ENCODE results near the gene MCU. TPM values are rescaled to one million over a fixed set of nuclear protein-coding genes. Genes with fewer than 3 reads are reported as not detected.

The MCU gene
- total RNA-seq, 6 experiments from 2014 or later: 6.2 to 14.6 (median 10.4) TPM

DNA sequence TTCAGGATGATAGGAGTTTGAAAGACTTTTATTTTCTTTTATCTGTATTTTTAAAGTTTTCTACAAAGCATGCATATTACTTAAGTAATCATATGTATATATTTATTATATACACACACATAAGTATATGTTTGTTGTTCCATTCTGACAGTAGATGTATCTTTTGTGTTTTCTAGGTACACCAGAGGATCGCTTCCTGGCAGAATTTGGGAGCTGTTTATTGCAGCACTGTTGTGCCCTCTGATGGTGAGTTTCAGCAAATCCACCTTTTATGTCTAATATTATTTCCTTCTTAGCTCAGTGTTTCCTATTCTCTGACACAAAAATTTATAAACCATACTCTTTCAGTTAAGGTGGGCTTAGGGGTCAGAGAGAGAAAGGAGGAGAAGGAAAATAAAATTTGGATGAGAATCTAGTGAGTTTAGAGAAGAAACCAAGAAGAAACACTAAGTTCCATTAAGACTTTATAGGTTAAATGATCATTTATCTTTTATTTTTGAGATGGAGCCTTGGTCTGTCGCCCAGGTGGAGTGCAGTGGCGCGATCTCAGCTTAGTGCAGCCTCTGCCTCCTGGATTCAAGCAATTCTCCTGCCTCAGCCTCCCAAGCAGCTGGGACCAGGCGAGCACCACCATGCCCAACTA, 142.4 kb downstream of the MCU start:
- no peak for TF ChIP-seq POLR2A (IDR thresholded peaks at IDR 0.05)
- TF ChIP-seq, protein P1, sequence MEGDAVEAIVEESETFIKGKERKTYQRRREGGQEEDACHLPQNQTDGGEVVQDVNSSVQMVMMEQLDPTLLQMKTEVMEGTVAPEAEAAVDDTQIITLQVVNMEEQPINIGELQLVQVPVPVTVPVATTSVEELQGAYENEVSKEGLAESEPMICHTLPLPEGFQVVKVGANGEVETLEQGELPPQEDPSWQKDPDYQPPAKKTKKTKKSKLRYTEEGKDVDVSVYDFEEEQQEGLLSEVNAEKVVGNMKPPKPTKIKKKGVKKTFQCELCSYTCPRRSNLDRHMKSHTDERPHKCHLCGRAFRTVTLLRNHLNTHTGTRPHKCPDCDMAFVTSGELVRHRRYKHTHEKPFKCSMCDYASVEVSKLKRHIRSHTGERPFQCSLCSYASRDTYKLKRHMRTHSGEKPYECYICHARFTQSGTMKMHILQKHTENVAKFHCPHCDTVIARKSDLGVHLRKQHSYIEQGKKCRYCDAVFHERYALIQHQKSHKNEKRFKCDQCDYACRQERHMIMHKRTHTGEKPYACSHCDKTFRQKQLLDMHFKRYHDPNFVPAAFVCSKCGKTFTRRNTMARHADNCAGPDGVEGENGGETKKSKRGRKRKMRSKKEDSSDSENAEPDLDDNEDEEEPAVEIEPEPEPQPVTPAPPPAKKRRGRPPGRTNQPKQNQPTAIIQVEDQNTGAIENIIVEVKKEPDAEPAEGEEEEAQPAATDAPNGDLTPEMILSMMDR (IDR thresholded peaks at IDR 0.05): peak; percentile 64 to 75 (median 69)
- peak; percentile 80 to 94 (median 88) for ATAC-seq
- H3K4me1 ChIP-seq: no peaks in the 10 kb centered on the region
- H3K4me3 ChIP-seq: no peak overlapping the region
- no peak overlapping the region for H3K27ac ChIP-seq
- intact Hi-C loops (cut with DNase I): no loop called here
- no peaks in the 10 kb centered on the region for H3K36me3 ChIP-seq
- DNase-seq: no peak
- WGBS (ENCODE audit: insufficient coverage, low coverage, low lambda C conversion rate, missing lambda C conversion rate): 64% methylated on average over 5 of the region's 5 CpGs
- H3K9me3 ChIP-seq: no peaks in the 10 kb centered on the region
- no peaks in the 10 kb centered on the region for H3K27me3 ChIP-seq

DNA sequence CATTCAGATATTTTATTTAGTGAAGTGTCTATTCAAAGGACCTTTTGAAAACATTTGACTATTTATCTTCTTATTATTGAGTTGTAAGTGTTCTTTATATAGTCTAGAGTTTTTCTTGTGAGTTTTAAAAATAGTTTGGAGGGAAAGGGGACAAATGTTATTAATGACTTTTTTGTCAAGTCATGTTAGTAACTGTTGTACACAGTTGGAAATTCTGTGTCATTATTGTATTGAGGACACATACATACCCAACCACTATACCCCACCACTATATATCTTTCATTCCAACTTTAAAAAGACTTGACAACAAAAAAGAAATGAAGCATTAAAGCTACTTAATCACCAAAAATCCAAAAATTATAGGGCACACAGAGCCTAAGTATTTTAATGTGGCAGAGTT, 148.4 kb downstream of the MCU start:
- intact Hi-C loops (cut with DNase I): no loop called here
- Histone ChIP-seq H3K9me3 (no peaks in the 10 kb centered on the region), H3K4me1 (no peaks in the 10 kb centered on the region), H3K36me3 (no peaks in the 10 kb centered on the region), H3K4me3 (no peak overlapping the region), H3K27me3 (no peaks in the 10 kb centered on the region), H3K27ac (no peak overlapping the region)
- TF ChIP-seq, protein P1 (IDR thresholded peaks at IDR 0.05): no peak
- no peak for TF ChIP-seq POLR2A (IDR thresholded peaks at IDR 0.05)
- ATAC-seq (no peak), DNase-seq (no peak)

DNA sequence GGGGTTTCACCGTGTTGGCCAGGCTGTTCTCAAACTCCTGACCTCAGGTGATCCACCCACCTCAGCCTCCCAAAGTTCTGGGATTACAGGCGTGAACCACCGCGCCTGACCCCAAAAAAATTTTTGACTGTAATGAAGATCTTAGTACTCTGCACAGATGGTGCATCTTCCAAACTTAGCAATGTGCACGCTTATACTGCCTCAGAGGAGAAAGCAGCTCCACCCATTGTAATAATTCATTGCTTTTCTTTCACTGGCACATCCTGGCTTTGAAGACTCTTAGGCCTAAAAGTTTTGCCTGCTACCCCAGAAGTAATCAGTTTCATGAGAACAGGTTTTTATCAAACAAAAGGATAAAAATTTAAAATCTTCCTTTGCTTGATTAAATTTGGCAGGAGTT, 149.5 kb downstream of the MCU start:
- Histone ChIP-seq H3K36me3 (no peaks in the 10 kb centered on the region), H3K27me3 (no peaks in the 10 kb centered on the region), H3K4me1 (no peaks in the 10 kb centered on the region), H3K9me3 (no peaks in the 10 kb centered on the region), H3K4me3 (no peak overlapping the region), H3K27ac (no peak overlapping the region)
- intact Hi-C loops (cut with DNase I): no loop called here
- WGBS (ENCODE audit: insufficient coverage, low coverage, low lambda C conversion rate, missing lambda C conversion rate): 77% methylated on average over 5 of the region's 5 CpGs
- DNase-seq (no peak), ATAC-seq (no peak)
- TF ChIP-seq, protein P1 (IDR thresholded peaks at IDR 0.05): no peak
- TF ChIP-seq POLR2A (IDR thresholded peaks at IDR 0.05): no peak

- no peaks in the 10 kb centered on the region for H3K27me3 ChIP-seq
- TF ChIP-seq, protein P1 (IDR thresholded peaks at IDR 0.05): no peak
- no peak for TF ChIP-seq POLR2A (IDR thresholded peaks at IDR 0.05)
- no peak for ATAC-seq
- WGBS (ENCODE audit: insufficient coverage, low coverage, low lambda C conversion rate, missing lambda C conversion rate): 100% methylated on average over 2 of the region's 2 CpGs
- DNase-seq: no peak
- no peaks in the 10 kb centered on the region for H3K4me1 ChIP-seq
- no peaks in the 10 kb centered on the region for H3K36me3 ChIP-seq
- H3K4me3 ChIP-seq: no peak overlapping the region
- no peak overlapping the region for H3K27ac ChIP-seq
- intact Hi-C loops (cut with DNase I): no loop called here
- no peaks in the 10 kb centered on the region for H3K9me3 ChIP-seq
Measured at GRCh38 chr10:72842164-72842563, 150.2 kb downstream of the MCU start.

GRCh38 chr10:72846238-72846637, 154.3 kb downstream of the MCU start:
- no peak for ATAC-seq
- WGBS (ENCODE audit: insufficient coverage, low coverage, low lambda C conversion rate, missing lambda C conversion rate): 82% methylated on average over 7 of the region's 7 CpGs
- DNase-seq: no peak

More at GRCh38 chr10:72846238-72846637, 154.3 kb downstream of the MCU start:
- Histone ChIP-seq H3K36me3 (no peaks in the 10 kb centered on the region), H3K27ac (no peak overlapping the region), H3K27me3 (no peaks in the 10 kb centered on the region), H3K4me1 (no peaks in the 10 kb centered on the region), H3K4me3 (no peak overlapping the region), H3K9me3 (no peaks in the 10 kb centered on the region)
- TF ChIP-seq, protein P1 (IDR thresholded peaks at IDR 0.05): no peak
- no peak for TF ChIP-seq POLR2A (IDR thresholded peaks at IDR 0.05)
- intact Hi-C loops (cut with DNase I): no loop called here
